ENCODE data around the gene VPS11. TPM values are rescaled to one million over a fixed set of nuclear protein-coding genes. Genes with fewer than 3 reads are reported as not detected.
"Not testable (repeated sequence)": the region's sequence is repeated elsewhere in the genome, so short reads cannot be mapped to it uniquely, and the experiment has no call there.

Gene VPS11
- total RNA-seq, 2 experiments from 2014 or later, result 76.4 to 84.3 TPM

- TF ChIP-seq CTCF (IDR thresholded peaks at IDR 0.05), result no peak
- H3K36me3 ChIP-seq (ENCODE audit: insufficient read depth, low read length), result peaks cover 23% of the 10 kb centered on the region
- ATAC-seq (ENCODE audit: poor library complexity) (no peak), DNase-seq (no peak)
- H3K36me3 Mint-ChIP-seq (ENCODE audit: low read depth), result peaks cover 14% of the 10 kb centered on the region
- peak overlapping the region; percentile 75 for H3K4me3 Mint-ChIP-seq
- peaks cover 29% of the 10 kb centered on the region for H3K4me1 ChIP-seq (ENCODE audit: insufficient read depth, low read length)
- intact Hi-C loops (cut with DNase I, micrococcal nuclease), result loop anchor here (1.0 to 5.0 kb wide), 5 partner anchors 12 to 65 kb away; partner anchors contain the start of genes RPS25 (in 2 of the 2), TRAPPC4 (in 2 of the 2), CENATAC (in 1 of the 2) and HYOU1 (in 1 of the 2)
- no peaks in the 10 kb centered on the region for H3K27me3 Mint-ChIP-seq
- no peaks in the 10 kb centered on the region for H3K9me3 ChIP-seq (ENCODE audit: control insufficient read depth in 1 of 2, insufficient read depth in 1 of 2, low read length in 2 of 2)
- CTCF ChIA-PET, result interaction anchor here (0.6 to 2.0 kb wide), 8 partner anchors 11 to 100 kb away, joined by 3 to 13 read pairs (median 3); partner anchors contain the start of genes CENATAC, HYOU1, RPS25 and TRAPPC4
- peaks cover 27% of the 10 kb centered on the region for H3K4me1 Mint-ChIP-seq (ENCODE audit: low read depth)
- H3K27me3 ChIP-seq (ENCODE audit: control insufficient read depth in 1 of 2, insufficient read depth in 2 of 2, low read length in 2 of 2), result no peaks in the 10 kb centered on the region
- H3K4me3 ChIP-seq (ENCODE audit: low read length), result peak overlapping the region; percentile 91
- H3K27ac ChIP-seq (ENCODE audit: low read depth in 1 of 2, low read length in 2 of 2), result peak overlapping the region; percentile 73 to 74
- H3K9me3 Mint-ChIP-seq, result no peaks in the 10 kb centered on the region
- H3K27ac Mint-ChIP-seq, result peak overlapping the region; percentile 92
- POLR2A ChIA-PET, result interaction anchor here (0.6 to 5.8 kb wide), 11 partner anchors 10 to 77 kb away, joined by 3 to 94 read pairs (median 7); partner anchors contain the start of genes C2CD2L, CENATAC, DPAGT1 and HMBS
Measured at GRCh38 chr11:119030029-119030328, 37.6 kb upstream of the VPS11 start.

- H3K27me3 ChIP-seq (ENCODE audit: control insufficient read depth in 1 of 2, insufficient read depth in 2 of 2, low read length in 2 of 2), result no peaks in the 10 kb centered on the region
- H3K9me3 Mint-ChIP-seq, result no peaks in the 10 kb centered on the region
- ChIA-PET POLR2A (interaction anchor here (0.6 to 5.8 kb wide), 12 partner anchors 11 to 76 kb away, joined by 3 to 94 read pairs (median 6); partner anchors contain the start of genes C2CD2L, CENATAC, DPAGT1 and HMBS), CTCF (interaction anchor here (0.6 to 2.0 kb wide), 9 partner anchors 12 to 100 kb away, joined by 3 to 13 read pairs (median 3); partner anchors contain the start of genes CENATAC, HMBS, HYOU1 and RPS25)
- TF ChIP-seq CTCF (IDR thresholded peaks at IDR 0.05), result no peak
- H3K27ac Mint-ChIP-seq, result peak within 1 kb of the TSS; percentile 92
- H3K36me3 ChIP-seq (ENCODE audit: insufficient read depth, low read length), result peaks cover 18% of the 10 kb centered on the region
- peak within 1 kb of the TSS; percentile 73 to 74 for H3K27ac ChIP-seq (ENCODE audit: low read depth in 1 of 2, low read length in 2 of 2)
- H3K9me3 ChIP-seq (ENCODE audit: control insufficient read depth in 1 of 2, insufficient read depth in 1 of 2, low read length in 2 of 2), result no peaks in the 10 kb centered on the region
- peak; percentile 96 to 100 (median 99) for DNase-seq
- intact Hi-C loops (cut with DNase I, micrococcal nuclease), result loop anchor here (1.0 to 5.0 kb wide), 5 partner anchors 12 to 64 kb away; partner anchors contain the start of genes RPS25 (in 2 of the 2), TRAPPC4 (in 2 of the 2), CENATAC (in 1 of the 2) and HYOU1 (in 1 of the 2)
- H3K27me3 Mint-ChIP-seq, result no peaks in the 10 kb centered on the region
- peaks cover 29% of the 10 kb centered on the region for H3K4me1 ChIP-seq (ENCODE audit: insufficient read depth, low read length)
- H3K36me3 Mint-ChIP-seq (ENCODE audit: low read depth), result peaks cover 9% of the 10 kb centered on the region
- peak within 1 kb of the TSS; percentile 96 for H3K4me3 Mint-ChIP-seq
- H3K4me3 ChIP-seq (ENCODE audit: low read length), result peak within 1 kb of the TSS; percentile 91
- peak; percentile 95 for ATAC-seq (ENCODE audit: poor library complexity)
- peaks cover 22% of the 10 kb centered on the region for H3K4me1 Mint-ChIP-seq (ENCODE audit: low read depth)
Measured at GRCh38 chr11:119030329-119031047, 37.1 kb upstream of the VPS11 start, which contains the start of gene SLC37A4. SLC37A4 (minus strand) TSS chr11:119030877.

GRCh38 chr11:119031912-119032280, 35.7 kb upstream of the VPS11 start:
- Mint-ChIP-seq H3K4me1 (ENCODE audit: low read depth) (peaks cover 19% of the 10 kb centered on the region), H3K4me3 (peak overlapping the region; percentile 96), H3K36me3 (ENCODE audit: low read depth) (peaks cover 5% of the 10 kb centered on the region), H3K27me3 (no peaks in the 10 kb centered on the region), H3K27ac (no peak overlapping the region), H3K9me3 (no peaks in the 10 kb centered on the region)
- Histone ChIP-seq H3K27ac (ENCODE audit: low read depth in 1 of 2, low read length in 2 of 2) (no peak overlapping the region), H3K4me1 (ENCODE audit: insufficient read depth, low read length) (peaks cover 29% of the 10 kb centered on the region), H3K36me3 (ENCODE audit: insufficient read depth, low read length) (peaks cover 5% of the 10 kb centered on the region), H3K9me3 (ENCODE audit: control insufficient read depth in 1 of 2, insufficient read depth in 1 of 2, low read length in 2 of 2) (no peaks in the 10 kb centered on the region), H3K27me3 (ENCODE audit: control insufficient read depth in 1 of 2, insufficient read depth in 2 of 2, low read length in 2 of 2) (no peaks in the 10 kb centered on the region), H3K4me3 (ENCODE audit: low read length) (no peak overlapping the region)
- ChIA-PET CTCF (interaction anchor here (1.0 kb wide), 1 partner anchor 34 kb away, joined by 3 read pairs; no protein-coding TSS in a partner anchor), POLR2A (interaction anchor here (0.6 to 5.8 kb wide), 5 partner anchors 12 to 240 kb away, joined by 3 to 94 read pairs (median 10); partner anchors contain the start of genes HYOU1, RPS25 and TRAPPC4)
- intact Hi-C loops (cut with DNase I, micrococcal nuclease), result loop anchor here (2.0 to 5.0 kb wide), 3 partner anchors 25 to 63 kb away; partner anchors contain the start of genes CENATAC (in 1 of the 2) and HYOU1 (in 1 of the 2)
- DNase-seq (no peak), ATAC-seq (ENCODE audit: poor library complexity) (no peak)
- TF ChIP-seq CTCF (IDR thresholded peaks at IDR 0.05), result no peak

DNA sequence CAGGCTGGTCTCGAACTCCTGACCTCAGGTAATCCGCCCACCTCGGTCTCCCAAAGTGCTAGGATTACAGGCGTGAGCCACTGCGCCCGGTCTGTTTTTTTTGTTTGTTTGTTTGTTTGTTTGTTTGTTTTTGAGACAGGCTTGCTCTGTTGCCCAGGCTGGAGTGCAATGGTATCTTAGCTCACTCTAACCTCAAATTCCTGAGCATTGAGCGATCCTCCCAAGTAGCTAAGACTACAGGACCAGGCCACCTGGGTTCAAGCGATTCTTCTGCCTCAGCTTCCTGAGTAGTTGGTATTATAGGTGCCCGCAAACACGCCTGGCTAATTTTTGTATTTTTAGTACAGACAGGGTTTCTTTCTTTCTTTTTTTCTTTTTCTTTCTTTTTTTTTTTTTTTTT, 34.2 kb upstream of the VPS11 start:
- not testable (repeated sequence) for H3K9me3 ChIP-seq (ENCODE audit: control insufficient read depth in 1 of 2, insufficient read depth in 1 of 2, low read length in 2 of 2); H3K36me3 Mint-ChIP-seq (ENCODE audit: low read depth); H3K4me3 Mint-ChIP-seq; DNase-seq; ATAC-seq (ENCODE audit: poor library complexity); H3K4me3 ChIP-seq (ENCODE audit: low read length); H3K27ac ChIP-seq (ENCODE audit: low read depth in 1 of 2, low read length in 2 of 2); H3K9me3 Mint-ChIP-seq; H3K27me3 ChIP-seq (ENCODE audit: control insufficient read depth in 1 of 2, insufficient read depth in 2 of 2, low read length in 2 of 2); H3K27me3 Mint-ChIP-seq; H3K36me3 ChIP-seq (ENCODE audit: insufficient read depth, low read length); H3K27ac Mint-ChIP-seq
- peaks cover 19% of the 10 kb centered on the region for H3K4me1 Mint-ChIP-seq (ENCODE audit: low read depth)
- peaks cover 25% of the 10 kb centered on the region for H3K4me1 ChIP-seq (ENCODE audit: insufficient read depth, low read length)
- CTCF ChIA-PET, result interaction anchor here (0.7 kb wide), 1 partner anchor 75 kb away, joined by 3 read pairs; no protein-coding TSS in a partner anchor
- intact Hi-C loops (cut with DNase I, micrococcal nuclease), result loop anchor here in 1 of 2 experiments (5.0 kb wide), 1 partner anchor 36 kb away; the partner anchor contains the start of gene CENATAC
- POLR2A ChIA-PET, result interaction anchor here (0.9 kb wide), 1 partner anchor 15 kb away, joined by 3 read pairs; the partner anchor contains the start of gene RPS25

Data from CD4-positive, alpha-beta T cell (primary cell).